GM10266 (cell line): Measurements from ENCODE around the gene EPHX1.
"Not testable (repeated sequence)": the region's sequence is repeated elsewhere in the genome, so short reads cannot be mapped to it uniquely, and the experiment has no call there.

Experiments
- DNase-seq: peaks from one replicate; pipeline ENCODE4 v3.0.0; 2012; ENCODE audit errors: extremely low spot score
- TF ChIP-seq, protein P1 (sequence below): IDR thresholded peaks from 2 replicates; pipeline ENCODE4 v1.5.1; 2012; ENCODE audit warnings: mild to moderate bottlenecking, low read depth; ENCODE audit not compliant: control insufficient read depth, insufficient read depth; ENCODE audit errors: missing control alignments

EPHX1 gene

DNA sequence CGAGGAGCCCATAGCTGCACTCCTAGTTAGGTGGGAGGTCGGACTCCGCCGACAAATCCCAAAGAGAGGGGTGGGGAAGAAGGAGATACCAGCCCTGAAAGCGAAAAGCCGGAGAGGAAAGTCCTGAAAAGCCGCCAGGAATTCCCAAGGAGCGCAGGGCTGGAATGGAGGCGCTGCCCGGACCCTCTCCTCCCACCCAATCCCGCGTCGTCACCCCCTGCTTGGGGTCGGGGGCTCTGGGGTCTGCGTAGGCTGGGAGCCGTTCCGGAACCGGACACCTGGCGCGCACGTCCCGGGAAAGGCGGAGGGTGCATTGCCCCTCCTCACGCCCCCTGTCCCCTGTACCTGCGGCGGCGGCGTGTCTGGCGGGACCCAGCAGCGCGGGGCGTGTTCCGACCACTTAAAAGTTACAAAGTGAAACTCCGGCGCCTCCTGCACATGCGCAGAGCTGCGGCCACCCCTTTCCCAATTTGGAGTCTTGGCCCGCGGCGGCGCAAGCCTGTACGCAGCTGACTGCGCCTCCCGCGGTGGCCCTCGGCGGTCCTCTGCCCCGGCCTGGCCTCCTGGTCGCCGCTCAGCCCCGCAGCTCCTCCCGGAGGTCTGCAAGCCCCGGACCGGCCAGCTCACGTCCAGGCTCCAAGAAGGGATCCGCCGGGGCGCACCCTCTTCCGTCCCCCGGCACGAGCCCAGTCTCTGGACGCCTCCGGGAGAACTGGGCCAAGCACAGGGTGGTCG is 72.2 kb downstream of the EPHX1 start, which contains the start of gene TMEM63A:
TSS of gene TMEM63A (minus strand) at position 422 of the 735 bp plus-strand sequence. CDS start 4,800 bp downstream, outside the sequence.
- DNase-seq, result peak; percentile 97
- TF ChIP-seq, protein P1, sequence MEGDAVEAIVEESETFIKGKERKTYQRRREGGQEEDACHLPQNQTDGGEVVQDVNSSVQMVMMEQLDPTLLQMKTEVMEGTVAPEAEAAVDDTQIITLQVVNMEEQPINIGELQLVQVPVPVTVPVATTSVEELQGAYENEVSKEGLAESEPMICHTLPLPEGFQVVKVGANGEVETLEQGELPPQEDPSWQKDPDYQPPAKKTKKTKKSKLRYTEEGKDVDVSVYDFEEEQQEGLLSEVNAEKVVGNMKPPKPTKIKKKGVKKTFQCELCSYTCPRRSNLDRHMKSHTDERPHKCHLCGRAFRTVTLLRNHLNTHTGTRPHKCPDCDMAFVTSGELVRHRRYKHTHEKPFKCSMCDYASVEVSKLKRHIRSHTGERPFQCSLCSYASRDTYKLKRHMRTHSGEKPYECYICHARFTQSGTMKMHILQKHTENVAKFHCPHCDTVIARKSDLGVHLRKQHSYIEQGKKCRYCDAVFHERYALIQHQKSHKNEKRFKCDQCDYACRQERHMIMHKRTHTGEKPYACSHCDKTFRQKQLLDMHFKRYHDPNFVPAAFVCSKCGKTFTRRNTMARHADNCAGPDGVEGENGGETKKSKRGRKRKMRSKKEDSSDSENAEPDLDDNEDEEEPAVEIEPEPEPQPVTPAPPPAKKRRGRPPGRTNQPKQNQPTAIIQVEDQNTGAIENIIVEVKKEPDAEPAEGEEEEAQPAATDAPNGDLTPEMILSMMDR, result peak; percentile 59

DNA sequence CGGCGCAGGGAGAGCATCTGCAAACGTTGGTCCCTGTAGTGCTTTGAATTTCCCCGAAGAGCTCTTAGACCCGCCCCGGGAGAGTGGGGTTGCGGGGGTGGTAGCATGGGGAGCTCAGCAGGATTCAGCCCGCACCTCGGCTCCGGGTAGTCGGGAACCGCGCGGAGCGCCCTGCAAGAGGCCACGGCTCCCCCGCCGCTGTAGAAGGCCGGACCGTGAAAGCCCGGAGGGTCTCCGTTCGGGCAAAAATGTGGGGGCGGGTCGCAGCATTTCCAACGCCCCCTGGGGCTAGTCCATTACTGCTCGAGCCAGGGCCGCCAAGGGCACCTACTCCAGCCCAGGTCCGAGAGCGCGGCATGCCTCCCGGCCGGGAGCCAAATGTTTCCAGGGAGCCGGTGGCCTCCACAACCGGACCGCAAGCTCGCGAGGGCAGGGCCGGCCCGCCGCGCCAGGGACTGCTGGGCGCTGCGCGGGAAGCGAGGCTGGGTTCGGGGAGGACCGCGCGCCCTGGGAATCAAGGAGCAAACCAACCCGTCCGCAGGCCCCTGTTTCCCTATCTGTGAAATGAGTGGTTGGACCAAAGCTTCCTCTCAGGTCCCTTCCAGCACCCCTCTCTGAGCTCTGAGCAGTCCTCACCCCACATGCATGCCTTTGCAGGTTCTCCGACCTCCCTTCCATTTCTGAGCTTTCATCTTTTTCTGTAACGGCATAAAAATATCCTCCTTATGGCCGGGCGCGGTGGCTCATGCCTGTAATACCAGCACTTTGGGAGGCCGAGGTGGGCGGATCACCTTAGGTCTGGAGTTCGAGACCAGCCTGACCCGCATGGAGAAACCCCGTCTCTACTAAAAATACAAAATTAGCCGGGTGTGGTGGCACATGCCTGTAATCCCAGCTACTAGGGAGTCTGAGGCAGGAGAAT is 73.0 kb downstream of the EPHX1 start:
- DNase-seq, result peak; percentile 68
- TF ChIP-seq, protein P1, result no peak

DNA sequence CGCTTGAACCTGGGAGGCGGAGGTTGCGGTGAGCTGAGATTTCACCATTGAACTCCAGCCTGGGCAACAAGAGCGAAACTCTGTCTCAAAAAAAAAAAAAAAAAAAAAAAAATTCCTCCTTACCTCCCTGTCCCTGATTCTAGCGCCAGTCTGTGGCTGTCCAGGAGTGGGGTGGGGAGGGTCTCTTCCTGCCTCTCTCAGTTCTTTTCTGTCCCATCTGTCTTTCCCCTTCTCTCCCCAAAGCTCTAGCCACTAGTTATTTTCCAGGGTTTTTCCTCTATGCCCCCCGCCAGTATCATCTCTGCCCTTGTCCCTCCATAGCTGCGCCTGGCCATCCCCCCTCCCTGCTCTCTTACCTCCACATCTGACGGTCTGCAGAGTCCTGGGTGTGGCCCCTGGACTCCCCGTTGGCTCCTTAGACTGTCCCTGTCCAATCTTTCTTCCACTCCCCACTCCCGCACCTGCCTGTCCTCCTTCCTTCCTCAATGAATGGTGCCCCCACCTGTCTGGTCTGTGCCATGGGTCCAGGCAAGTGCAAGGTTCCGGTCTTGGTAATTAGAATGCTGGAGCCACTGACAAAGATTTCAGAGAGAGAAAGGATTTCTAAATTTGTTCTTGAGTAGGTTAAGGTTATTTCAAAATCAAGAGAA is 73.8 kb downstream of the EPHX1 start:
- TF ChIP-seq, protein P1, result no peak
- DNase-seq, result peak; percentile 29

DNA sequence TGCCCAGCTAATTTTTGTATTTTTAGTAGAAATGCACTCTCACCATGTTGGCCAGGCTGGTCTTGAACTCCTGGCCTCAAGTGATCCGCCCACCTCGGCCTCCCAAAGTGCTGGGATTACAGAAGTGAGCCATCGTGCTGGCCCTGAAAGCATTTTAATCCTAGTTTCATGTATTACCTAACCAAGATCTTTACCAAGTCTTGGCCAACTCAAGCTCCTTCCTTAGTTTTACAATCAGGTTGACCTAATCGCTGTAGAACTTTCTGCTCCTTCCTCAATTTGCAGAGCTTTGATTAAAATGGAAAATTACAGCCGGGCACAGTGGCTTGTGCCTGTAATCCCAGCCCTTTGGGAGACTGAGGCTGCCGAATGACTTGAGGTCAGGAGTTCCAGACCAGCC is 75.4 kb downstream of the EPHX1 start:
- no peak for DNase-seq

DNA sequence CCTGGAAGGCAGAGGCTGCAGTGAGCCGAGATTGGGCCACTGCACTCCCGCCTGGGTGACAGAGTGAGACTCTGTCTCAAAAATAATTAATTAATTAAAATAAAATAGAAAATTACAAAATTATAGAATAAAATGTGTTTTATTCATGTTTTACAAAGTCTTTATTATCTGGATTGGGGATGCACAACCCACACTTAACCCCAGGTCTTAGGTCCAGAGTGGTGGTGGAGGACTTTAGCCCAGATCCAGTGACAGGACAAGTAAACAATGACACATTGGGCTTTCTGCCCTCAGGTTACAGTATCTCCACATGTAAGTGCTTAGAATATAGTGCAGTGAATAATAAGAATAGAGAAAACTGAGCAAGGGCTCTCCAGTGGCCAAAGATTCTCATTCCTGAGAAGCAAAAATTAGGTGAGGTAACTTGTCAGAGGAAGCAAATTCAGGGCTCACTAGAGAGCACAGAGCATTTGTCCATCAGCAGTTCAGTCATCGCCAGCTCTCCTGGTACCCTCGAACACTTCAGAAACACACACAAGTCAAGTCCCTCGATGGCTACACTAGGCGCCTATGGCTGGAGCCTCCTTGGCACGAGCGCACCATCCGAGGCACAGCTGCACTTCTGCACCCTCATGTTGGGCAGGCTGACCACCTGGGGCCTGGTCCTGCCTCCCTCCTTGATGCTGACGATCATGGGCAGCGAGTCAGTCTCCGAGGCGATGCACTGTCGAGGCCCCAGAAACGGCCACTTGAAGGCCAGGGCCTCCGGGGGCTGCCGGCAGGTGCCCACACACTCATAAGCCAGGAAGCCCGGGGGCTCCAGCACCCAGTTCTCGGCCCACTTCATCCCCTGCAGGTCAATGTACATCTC is 76.5 kb downstream of the EPHX1 start:
- TF ChIP-seq, protein P1, result no peak
- peak; percentile 23 for DNase-seq

More for the DNA sequence above, 75.4 kb downstream of the EPHX1 start:
- TF ChIP-seq, protein P1, result no peak

DNA sequence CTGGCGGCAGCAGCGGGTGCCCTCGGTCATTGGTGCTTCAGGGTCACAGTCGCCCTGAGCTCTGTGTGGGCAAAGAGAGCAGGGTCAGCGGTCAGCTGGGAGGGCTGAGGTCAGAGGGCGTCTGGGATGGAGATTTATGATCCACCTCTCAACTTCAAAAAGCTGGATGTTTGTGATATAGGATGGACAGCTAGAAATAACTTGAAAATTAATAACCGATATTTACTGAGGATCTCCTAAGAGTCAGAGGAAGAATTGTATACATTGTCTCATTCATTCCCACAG is 77.0 kb downstream of the EPHX1 start:
- no peak for DNase-seq
- TF ChIP-seq, protein P1, result no peak

DNA sequence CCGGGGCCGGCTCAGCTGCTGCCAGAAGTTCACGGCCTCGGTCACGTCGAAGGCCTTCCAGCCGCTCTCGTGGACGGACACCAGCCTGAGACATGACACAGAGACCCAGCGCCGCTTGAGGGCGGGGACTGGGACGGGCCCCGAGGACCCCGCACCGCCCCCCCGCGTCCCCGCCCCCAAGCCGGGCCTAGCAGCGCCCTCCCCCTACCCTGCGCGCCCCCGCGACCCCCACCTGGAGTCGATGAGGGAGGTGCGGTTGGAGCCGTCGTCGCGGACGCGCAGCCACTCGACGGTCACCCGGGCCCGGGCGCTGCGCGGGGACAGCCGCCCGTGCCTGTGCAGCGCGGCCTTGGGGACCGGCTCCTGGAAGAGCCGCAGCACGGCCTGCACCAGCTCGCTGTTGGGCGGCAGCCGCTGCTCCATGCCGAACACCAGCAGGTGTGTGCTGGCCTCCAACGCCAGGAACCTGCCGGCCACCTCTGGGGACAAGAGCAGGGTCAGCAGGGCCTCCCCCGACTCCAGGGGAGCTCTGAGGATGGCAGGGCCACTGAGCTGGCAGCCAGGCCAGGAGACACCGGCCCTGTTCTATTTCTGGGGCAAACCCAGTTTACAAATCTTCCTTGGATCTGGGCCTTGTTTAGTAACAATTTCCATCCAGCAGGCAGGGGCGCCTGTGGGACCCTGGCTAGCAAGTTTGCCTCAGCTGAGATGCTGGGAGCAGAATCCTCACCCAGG is 77.8 kb downstream of the EPHX1 start:
- DNase-seq, result not testable (repeated sequence)
